Measurements from ENCODE around the gene UGT1A5.

DNA sequence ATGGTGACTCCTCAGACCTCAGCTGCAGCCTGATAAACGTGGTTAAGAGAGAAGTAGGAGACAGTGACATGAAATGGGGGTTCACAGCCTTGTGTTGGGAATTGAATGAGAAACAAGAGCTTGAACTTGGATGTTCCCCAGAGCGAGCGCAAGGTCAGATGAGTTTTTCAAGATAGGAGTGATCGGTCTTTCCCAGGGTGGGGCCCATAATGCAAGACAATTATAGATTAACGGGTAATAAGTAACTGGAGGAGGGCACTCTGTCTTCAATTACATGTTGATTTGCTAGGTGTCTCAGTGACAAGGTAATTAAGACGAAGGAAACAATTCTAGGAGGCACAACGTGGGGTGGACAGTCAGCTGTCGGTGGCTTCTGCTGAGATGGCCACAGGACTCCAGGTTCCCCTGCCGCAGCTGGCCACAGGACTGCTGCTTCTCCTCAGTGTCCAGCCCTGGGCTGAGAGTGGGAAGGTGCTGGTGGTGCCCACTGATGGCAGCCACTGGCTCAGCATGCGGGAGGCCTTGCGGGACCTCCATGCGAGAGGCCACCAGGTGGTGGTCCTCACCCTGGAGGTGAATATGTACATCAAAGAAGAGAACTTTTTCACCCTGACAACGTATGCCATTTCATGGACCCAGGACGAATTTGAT lies at the start of gene UGT1A5:
- TF ChIP-seq, protein P1, sequence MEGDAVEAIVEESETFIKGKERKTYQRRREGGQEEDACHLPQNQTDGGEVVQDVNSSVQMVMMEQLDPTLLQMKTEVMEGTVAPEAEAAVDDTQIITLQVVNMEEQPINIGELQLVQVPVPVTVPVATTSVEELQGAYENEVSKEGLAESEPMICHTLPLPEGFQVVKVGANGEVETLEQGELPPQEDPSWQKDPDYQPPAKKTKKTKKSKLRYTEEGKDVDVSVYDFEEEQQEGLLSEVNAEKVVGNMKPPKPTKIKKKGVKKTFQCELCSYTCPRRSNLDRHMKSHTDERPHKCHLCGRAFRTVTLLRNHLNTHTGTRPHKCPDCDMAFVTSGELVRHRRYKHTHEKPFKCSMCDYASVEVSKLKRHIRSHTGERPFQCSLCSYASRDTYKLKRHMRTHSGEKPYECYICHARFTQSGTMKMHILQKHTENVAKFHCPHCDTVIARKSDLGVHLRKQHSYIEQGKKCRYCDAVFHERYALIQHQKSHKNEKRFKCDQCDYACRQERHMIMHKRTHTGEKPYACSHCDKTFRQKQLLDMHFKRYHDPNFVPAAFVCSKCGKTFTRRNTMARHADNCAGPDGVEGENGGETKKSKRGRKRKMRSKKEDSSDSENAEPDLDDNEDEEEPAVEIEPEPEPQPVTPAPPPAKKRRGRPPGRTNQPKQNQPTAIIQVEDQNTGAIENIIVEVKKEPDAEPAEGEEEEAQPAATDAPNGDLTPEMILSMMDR (conservative IDR thresholded peaks at IDR 0.05; ENCODE audit: low read depth in 2 of 2): no peak
- TF ChIP-seq POLR2AphosphoS5 (IDR thresholded peaks at IDR 0.05; ENCODE audit: low read depth): no peak
- no peak for TF ChIP-seq EZH2 (IDR thresholded peaks at IDR 0.05; ENCODE audit: low read depth, unreplicated experiment)
- no peak for TF ChIP-seq JUNB (IDR thresholded peaks at IDR 0.05; ENCODE audit: unreplicated experiment)
- TF ChIP-seq, protein P2, sequence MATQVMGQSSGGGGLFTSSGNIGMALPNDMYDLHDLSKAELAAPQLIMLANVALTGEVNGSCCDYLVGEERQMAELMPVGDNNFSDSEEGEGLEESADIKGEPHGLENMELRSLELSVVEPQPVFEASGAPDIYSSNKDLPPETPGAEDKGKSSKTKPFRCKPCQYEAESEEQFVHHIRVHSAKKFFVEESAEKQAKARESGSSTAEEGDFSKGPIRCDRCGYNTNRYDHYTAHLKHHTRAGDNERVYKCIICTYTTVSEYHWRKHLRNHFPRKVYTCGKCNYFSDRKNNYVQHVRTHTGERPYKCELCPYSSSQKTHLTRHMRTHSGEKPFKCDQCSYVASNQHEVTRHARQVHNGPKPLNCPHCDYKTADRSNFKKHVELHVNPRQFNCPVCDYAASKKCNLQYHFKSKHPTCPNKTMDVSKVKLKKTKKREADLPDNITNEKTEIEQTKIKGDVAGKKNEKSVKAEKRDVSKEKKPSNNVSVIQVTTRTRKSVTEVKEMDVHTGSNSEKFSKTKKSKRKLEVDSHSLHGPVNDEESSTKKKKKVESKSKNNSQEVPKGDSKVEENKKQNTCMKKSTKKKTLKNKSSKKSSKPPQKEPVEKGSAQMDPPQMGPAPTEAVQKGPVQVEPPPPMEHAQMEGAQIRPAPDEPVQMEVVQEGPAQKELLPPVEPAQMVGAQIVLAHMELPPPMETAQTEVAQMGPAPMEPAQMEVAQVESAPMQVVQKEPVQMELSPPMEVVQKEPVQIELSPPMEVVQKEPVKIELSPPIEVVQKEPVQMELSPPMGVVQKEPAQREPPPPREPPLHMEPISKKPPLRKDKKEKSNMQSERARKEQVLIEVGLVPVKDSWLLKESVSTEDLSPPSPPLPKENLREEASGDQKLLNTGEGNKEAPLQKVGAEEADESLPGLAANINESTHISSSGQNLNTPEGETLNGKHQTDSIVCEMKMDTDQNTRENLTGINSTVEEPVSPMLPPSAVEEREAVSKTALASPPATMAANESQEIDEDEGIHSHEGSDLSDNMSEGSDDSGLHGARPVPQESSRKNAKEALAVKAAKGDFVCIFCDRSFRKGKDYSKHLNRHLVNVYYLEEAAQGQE (IDR thresholded peaks at IDR 0.05; ENCODE audit: unreplicated experiment): no peak
- TF ChIP-seq ZNF114 (CRISPR knock-in tag; IDR thresholded peaks at IDR 0.05): no peak
- TF ChIP-seq CREB1 (CRISPR knock-in tag; IDR thresholded peaks at IDR 0.05; ENCODE audit: low read depth): no peak
- TF ChIP-seq EZH2phosphoT487 (IDR thresholded peaks at IDR 0.05; ENCODE audit: unreplicated experiment): no peak
- no peak for TF ChIP-seq STAT1 (IDR thresholded peaks at IDR 0.05; ENCODE audit: unreplicated experiment)

Measured in GM23338 (cell line).